Measurements from ENCODE around the gene RALGAPA1.

The RALGAPA1 gene

GRCh38 chr14:35509846-35510245 is 299.2 kb downstream of the RALGAPA1 start:
- no peak for DNase-seq (ENCODE audit: low spot score)
- TF ChIP-seq, protein P1, sequence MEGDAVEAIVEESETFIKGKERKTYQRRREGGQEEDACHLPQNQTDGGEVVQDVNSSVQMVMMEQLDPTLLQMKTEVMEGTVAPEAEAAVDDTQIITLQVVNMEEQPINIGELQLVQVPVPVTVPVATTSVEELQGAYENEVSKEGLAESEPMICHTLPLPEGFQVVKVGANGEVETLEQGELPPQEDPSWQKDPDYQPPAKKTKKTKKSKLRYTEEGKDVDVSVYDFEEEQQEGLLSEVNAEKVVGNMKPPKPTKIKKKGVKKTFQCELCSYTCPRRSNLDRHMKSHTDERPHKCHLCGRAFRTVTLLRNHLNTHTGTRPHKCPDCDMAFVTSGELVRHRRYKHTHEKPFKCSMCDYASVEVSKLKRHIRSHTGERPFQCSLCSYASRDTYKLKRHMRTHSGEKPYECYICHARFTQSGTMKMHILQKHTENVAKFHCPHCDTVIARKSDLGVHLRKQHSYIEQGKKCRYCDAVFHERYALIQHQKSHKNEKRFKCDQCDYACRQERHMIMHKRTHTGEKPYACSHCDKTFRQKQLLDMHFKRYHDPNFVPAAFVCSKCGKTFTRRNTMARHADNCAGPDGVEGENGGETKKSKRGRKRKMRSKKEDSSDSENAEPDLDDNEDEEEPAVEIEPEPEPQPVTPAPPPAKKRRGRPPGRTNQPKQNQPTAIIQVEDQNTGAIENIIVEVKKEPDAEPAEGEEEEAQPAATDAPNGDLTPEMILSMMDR (IDR thresholded peaks at IDR 0.05; ENCODE audit: extremely low read depth, missing control alignments), result no peak

DNA sequence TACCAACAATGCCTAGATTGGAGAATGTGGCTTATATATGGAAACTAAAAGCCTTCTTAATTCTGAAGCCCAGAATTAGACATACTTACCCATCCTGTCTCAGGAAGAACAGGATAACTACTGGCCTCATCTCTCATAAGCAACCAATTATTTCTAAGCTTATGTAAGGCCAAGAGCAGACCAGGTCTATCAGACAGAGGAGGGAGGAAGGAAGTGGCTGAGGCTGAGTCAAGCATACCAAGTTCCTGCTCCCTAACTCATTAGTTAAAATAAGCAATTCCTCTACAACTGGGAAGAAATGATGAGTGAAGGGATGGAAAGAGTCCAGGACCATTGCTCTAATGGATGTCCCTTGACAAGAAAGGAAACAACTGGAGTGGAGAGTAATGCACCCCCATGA is 302.2 kb downstream of the RALGAPA1 start:
- TF ChIP-seq, protein P1 (IDR thresholded peaks at IDR 0.05; ENCODE audit: extremely low read depth, missing control alignments), result no peak
- no peak for DNase-seq (ENCODE audit: low spot score)

DNA sequence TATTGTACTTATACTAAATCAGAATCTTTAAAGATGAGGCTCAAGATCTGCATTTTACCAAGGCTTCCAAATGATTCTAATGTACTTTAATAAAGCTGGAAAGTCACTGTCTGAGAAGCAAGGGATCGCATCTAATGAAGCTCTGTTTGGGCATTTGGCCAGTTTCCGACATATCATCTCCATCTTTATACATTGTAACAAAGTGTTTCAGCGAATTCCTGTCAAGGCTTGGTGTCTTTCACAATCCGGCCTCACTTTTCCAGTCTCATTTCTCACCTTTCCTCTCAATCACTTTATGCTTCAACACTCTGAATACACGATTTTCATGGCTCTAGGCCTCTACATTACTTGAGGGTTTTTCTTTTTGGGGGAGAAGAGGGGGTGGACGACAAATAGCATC is 302.6 kb downstream of the RALGAPA1 start:
- DNase-seq (ENCODE audit: low spot score), result no peak
- TF ChIP-seq, protein P1 (IDR thresholded peaks at IDR 0.05; ENCODE audit: extremely low read depth, missing control alignments), result no peak

DNA sequence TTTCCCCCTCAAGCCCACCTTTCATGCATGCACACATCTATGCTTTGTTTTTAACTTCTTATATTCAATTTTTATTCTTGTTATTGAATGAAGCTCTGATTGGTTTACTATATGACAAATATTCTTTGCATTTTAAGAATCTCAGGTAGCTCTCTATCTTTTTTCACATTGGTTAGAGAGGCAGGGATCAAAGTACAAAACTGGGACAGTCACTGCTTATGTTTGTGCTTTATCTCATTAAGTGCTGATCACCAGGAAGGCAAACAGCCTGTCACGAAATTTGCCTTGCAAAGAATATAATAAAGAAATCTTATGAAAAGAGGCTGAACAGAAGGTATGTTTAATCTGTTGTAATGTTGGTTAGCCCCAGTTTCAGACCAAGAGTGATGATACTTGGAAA is 304.8 kb downstream of the RALGAPA1 start:
- TF ChIP-seq, protein P1 (IDR thresholded peaks at IDR 0.05; ENCODE audit: extremely low read depth, missing control alignments), result no peak
- DNase-seq (ENCODE audit: low spot score), result no peak

DNA sequence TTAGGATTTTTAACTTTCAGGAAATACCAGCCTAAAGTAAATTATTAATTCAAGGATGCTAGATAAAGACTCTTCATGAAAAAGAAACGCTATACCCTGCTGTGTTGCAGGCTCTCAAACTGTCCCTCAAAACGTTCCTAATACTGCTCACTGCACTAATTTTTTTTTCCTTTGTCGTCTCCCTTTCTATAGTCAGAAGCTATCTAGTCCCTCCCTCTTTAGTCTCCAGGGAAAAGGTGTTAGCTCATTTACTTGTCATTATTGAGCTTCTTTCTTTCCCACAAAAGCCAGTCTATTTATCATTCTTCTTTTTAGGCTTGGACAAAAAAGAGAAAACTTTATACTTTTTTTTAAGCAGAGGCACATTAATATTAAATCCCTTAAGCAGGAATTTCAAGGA is 305.4 kb downstream of the RALGAPA1 start:
- no peak for DNase-seq (ENCODE audit: low spot score)
- TF ChIP-seq, protein P1 (IDR thresholded peaks at IDR 0.05; ENCODE audit: extremely low read depth, missing control alignments), result no peak

DNA sequence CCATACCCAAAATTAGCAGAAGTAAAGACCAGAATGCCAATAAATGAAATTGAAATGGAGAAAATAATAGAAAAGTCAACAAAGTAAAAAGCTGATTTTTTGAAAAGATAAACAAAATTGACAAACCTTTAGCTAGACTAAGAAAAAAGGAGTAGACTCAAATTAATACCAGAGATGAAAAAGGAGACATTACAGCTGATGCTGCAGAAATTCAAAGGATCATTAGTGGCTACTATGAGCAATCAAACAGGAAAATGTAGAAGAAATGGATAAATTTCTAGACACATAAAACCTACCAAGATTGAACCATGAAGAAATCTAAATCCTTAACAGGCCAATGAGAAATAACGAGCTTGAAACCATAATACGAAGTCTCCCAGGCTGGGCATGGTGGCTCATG is 309.9 kb downstream of the RALGAPA1 start:
- DNase-seq (ENCODE audit: low spot score), result no peak
- TF ChIP-seq, protein P1 (IDR thresholded peaks at IDR 0.05; ENCODE audit: extremely low read depth, missing control alignments), result no peak

- no peak for DNase-seq (ENCODE audit: low spot score)
- TF ChIP-seq, protein P1 (IDR thresholded peaks at IDR 0.05; ENCODE audit: extremely low read depth, missing control alignments), result no peak
Measured at GRCh38 chr14:35495278-35495677, 313.8 kb downstream of the RALGAPA1 start.

Data from GM20000 (cell line).